H1 (cell line): ENCODE data around the gene ANKRD6. TPM values are rescaled to one million over a fixed set of nuclear protein-coding genes. Genes with fewer than 3 reads are reported as not detected.

ENCODE experiments used
- CTCF ChIA-PET: fragments of 300-600 bp; sonication (Branson Sonifier 250); formaldehyde crosslinking; loops from one replicate; lab custom pipeline; 2021; ENCODE audit not compliant: partially characterized antibody; lab: Charles Lee
- POLR2A ChIA-PET: fragments of 300-600 bp; sonication (Branson Sonifier 250); formaldehyde crosslinking; loops from one replicate; lab custom pipeline; 2021; ENCODE audit warnings: inconsistent platforms; ENCODE audit not compliant: partially characterized antibody; lab: Charles Lee
- DNase-seq, 2 experiments: peaks; one replicate each; pipeline versions ENCODE4 v3.0.0 to v3.0.0-alpha.2; 2010 to 2022; ENCODE audit warnings: low spot score in 2 of 2, low read depth in 1 of 2, mixed read lengths in 1 of 2
- FAIRE-seq: peaks from 2 replicates; lab custom pipeline; 2011; peaks lifted over from hg19 to GRCh38; lab: Jason Lieb, UNC
- H2AFZ ChIP-seq: 2 replicates; pipeline ENCODE4 v1.8.1; 2012; ENCODE audit warnings: low read length, inconsistent platforms
- H2AK5ac ChIP-seq: 2 replicates; pipeline ENCODE4 v1.6.1; 2013; ENCODE audit warnings: low read depth, low read length
- H2BK120ac ChIP-seq: replicated peaks from 2 replicates; pipeline ENCODE3; 2013; ENCODE audit warnings: low read depth, low read length, inconsistent platforms
- H2BK12ac ChIP-seq: 2 replicates; pipeline ENCODE4 v1.6.1; 2013; ENCODE audit warnings: low read depth, low read length
- H2BK15ac ChIP-seq: 2 replicates; pipeline ENCODE4 v1.6.1; 2013; ENCODE audit warnings: low read length
- H2BK20ac ChIP-seq: 2 replicates; pipeline ENCODE4 v1.6.1; 2013; ENCODE audit warnings: low read length
- H2BK5ac ChIP-seq: 2 replicates; pipeline ENCODE4 v1.6.1; 2013; ENCODE audit warnings: low read depth, low read length
- H3K14ac ChIP-seq: 2 replicates; pipeline ENCODE4 v1.6.1; 2013; ENCODE audit warnings: inconsistent platforms; ENCODE audit not compliant: insufficient read length
- H3K18ac ChIP-seq: 2 replicates; pipeline ENCODE4 v1.6.1; 2013; ENCODE audit warnings: low read length; ENCODE audit errors: extremely low read depth
- H3K23ac ChIP-seq: 2 replicates; pipeline ENCODE4 v1.6.1; 2013; ENCODE audit warnings: inconsistent platforms; ENCODE audit not compliant: insufficient read length
- H3K23me2 ChIP-seq: 2 replicates; pipeline ENCODE4 v1.6.1; 2013; ENCODE audit warnings: low read depth, low read length
- H3K27ac ChIP-seq: 2 replicates; pipeline ENCODE4 v1.6.1; 2011; ENCODE audit warnings: low read depth, low read length, inconsistent platforms
- H3K27me3 ChIP-seq, 4 experiments: replicated peaks in 1 of 4; 1 replicate in 1 of 4; 2 replicates in 3 of 4; pipeline versions ENCODE4 v1.6.1 to v1.8.1; 2011 to 2013; ENCODE audit warnings: low read length in 3 of 4, mild to moderate bottlenecking in 3 of 4, inconsistent platforms in 2 of 4, mixed read lengths in 2 of 4, moderate library complexity in 1 of 4; ENCODE audit not compliant: control insufficient read depth in 3 of 4, insufficient read depth in 3 of 4; ENCODE audit errors: extremely low read depth in 1 of 4
- H3K36me3 ChIP-seq, 4 experiments: 2 replicates each; pipeline versions ENCODE4 v1.6.1 to v1.8.1; 2011 to 2013; ENCODE audit warnings: mild to moderate bottlenecking in 4 of 4, low read length in 3 of 4, moderate library complexity in 2 of 4, control low read depth in 1 of 4, inconsistent platforms in 1 of 4; ENCODE audit not compliant: insufficient read depth in 4 of 4, control insufficient read depth in 2 of 4
- H3K4ac ChIP-seq: replicated peaks from 2 replicates; pipeline ENCODE3; 2013; ENCODE audit warnings: low read length, low read depth, mixed read lengths, inconsistent platforms; ENCODE audit not compliant: insufficient read length
- H3K4me1 ChIP-seq, 4 experiments: replicated peaks in 1 of 4; 1 replicate in 1 of 4; 2 replicates in 3 of 4; pipeline versions ENCODE4 v1.6.1 to v1.8.1; 2011 to 2013; ENCODE audit warnings: low read length in 3 of 4, inconsistent platforms in 2 of 4, mixed read lengths in 1 of 4; ENCODE audit not compliant: insufficient read depth in 4 of 4, control insufficient read depth in 3 of 4
- H3K4me2 ChIP-seq, 2 experiments: 2 replicates each; pipeline versions ENCODE4 v1.6.1 to v1.8.1; 2011 to 2013; ENCODE audit warnings: low read depth in 2 of 2, low read length in 2 of 2, control low read depth in 1 of 2, inconsistent platforms in 1 of 2, mild to moderate bottlenecking in 1 of 2; ENCODE audit not compliant: insufficient read depth in 1 of 2
- H3K4me3 ChIP-seq, 4 experiments: fragments of 200-600, 300-600 bp in 1 of 4; sonication (generic), shearing (Covaris generic), sonication (Bioruptor Twin) in 1 of 4; 2 replicates each; pipeline versions ENCODE4 v1.5.1 to v1.8.1; 2011 to 2016; ENCODE audit warnings: low read length in 4 of 4, low read depth in 3 of 4, control low read depth in 2 of 4, inconsistent platforms in 2 of 4, mild to moderate bottlenecking in 2 of 4, mixed read lengths in 1 of 4, moderate library complexity in 1 of 4; ENCODE audit not compliant: insufficient read depth in 2 of 4; ENCODE audit errors: extremely low read depth in 1 of 4
- H3K56ac ChIP-seq: replicated peaks from 2 replicates; pipeline ENCODE3; 2013; ENCODE audit warnings: low read depth, mild to moderate bottlenecking, mixed read lengths, low read length, inconsistent platforms; ENCODE audit not compliant: insufficient read length
- H3K79me1 ChIP-seq: 2 replicates; pipeline ENCODE4 v1.6.1; 2013; ENCODE audit warnings: low read depth, low read length, control low read depth
- H3K79me2 ChIP-seq, 2 experiments: 2 replicates each; pipeline versions ENCODE4 v1.6.1 to v1.8.1; 2012 to 2013; ENCODE audit warnings: low read length in 2 of 2, mild to moderate bottlenecking in 2 of 2, inconsistent platforms in 1 of 2; ENCODE audit not compliant: insufficient read depth in 2 of 2, control insufficient read depth in 1 of 2
- H3K9ac ChIP-seq, 4 experiments: replicated peaks in 1 of 4; 1 replicate in 1 of 4; 2 replicates in 3 of 4; pipeline versions ENCODE4 v1.6.1 to v1.8.1; 2011 to 2013; ENCODE audit warnings: low read depth in 3 of 4, low read length in 3 of 4, control low read depth in 2 of 4, mild to moderate bottlenecking in 2 of 4, moderate library complexity in 2 of 4, inconsistent platforms in 1 of 4; ENCODE audit errors: extremely low read depth in 1 of 4
- H3K9me3 ChIP-seq, 2 experiments: 2 replicates each; pipeline versions ENCODE4 v1.6.1 to v1.8.1; 2012 to 2013; ENCODE audit warnings: mild to moderate bottlenecking in 2 of 2, moderate library complexity in 2 of 2, control low read depth in 1 of 2, inconsistent platforms in 1 of 2, low read depth in 1 of 2, low read length in 1 of 2, mixed read lengths in 1 of 2; ENCODE audit not compliant: insufficient read depth in 2 of 2
- H4K20me1 ChIP-seq, 2 experiments: replicated peaks in 1 of 2; 2 replicates each; pipeline versions ENCODE3 to v1.8.1; 2011 to 2013; ENCODE audit warnings: inconsistent platforms in 2 of 2, low read length in 2 of 2, mild to moderate bottlenecking in 1 of 2; ENCODE audit not compliant: insufficient read depth in 2 of 2, control insufficient read depth in 1 of 2
- H4K5ac ChIP-seq: 2 replicates; pipeline ENCODE4 v1.6.1; 2013; ENCODE audit warnings: low read length, low read depth, mixed read lengths, inconsistent platforms; ENCODE audit not compliant: insufficient read length
- H4K8ac ChIP-seq: 2 replicates; pipeline ENCODE4 v1.8.0; 2013; ENCODE audit warnings: mild to moderate bottlenecking, moderate library complexity, low read length, inconsistent platforms; ENCODE audit not compliant: insufficient read depth; ENCODE audit errors: extremely low read depth
- H4K91ac ChIP-seq: replicated peaks from 2 replicates; pipeline ENCODE3; 2013; ENCODE audit warnings: low read length, mixed read lengths, inconsistent platforms; ENCODE audit not compliant: insufficient read length
- GTF2F1 ChIP-seq: IDR thresholded peaks from 2 replicates; pipeline ENCODE4 v1.6.1; 2012; ENCODE audit warnings: low read depth, low read length, improper control_type of control experiment, borderline replicate concordance
- KDM4A ChIP-seq: IDR thresholded peaks from one replicate; pipeline ENCODE4 v1.7.1; 2012; ENCODE audit warnings: low read depth, mild to moderate bottlenecking, moderate library complexity, low read length, inconsistent platforms; ENCODE audit not compliant: severe bottlenecking
- MAFK ChIP-seq: IDR thresholded peaks from 2 replicates; pipeline ENCODE4 v1.6.1; 2012; ENCODE audit warnings: low read depth, mild to moderate bottlenecking, improper control_type of control experiment, low read length
- NANOG ChIP-seq: IDR thresholded peaks from 2 replicates; pipeline ENCODE4 v1.6.1; 2011; ENCODE audit warnings: low read length, low read depth, mild to moderate bottlenecking, inconsistent platforms; ENCODE audit not compliant: insufficient read depth, poor library complexity, severe bottlenecking
- POU5F1 ChIP-seq: IDR thresholded peaks from 2 replicates; pipeline ENCODE4 v1.6.1; 2011; ENCODE audit warnings: low read depth, mild to moderate bottlenecking, low read length, moderate library complexity
- RXRA ChIP-seq: IDR thresholded peaks from 2 replicates; pipeline ENCODE4 v1.6.1; 2011; ENCODE audit warnings: low read depth, mild to moderate bottlenecking, low read length, moderate library complexity; ENCODE audit not compliant: insufficient read depth
- SIRT6 ChIP-seq: IDR thresholded peaks from one replicate; pipeline ENCODE4 v1.7.1; 2012; ENCODE audit warnings: low read length, inconsistent platforms
- SUZ12 ChIP-seq: fragments of 200-600 bp; sonication (generic); IDR thresholded peaks from 2 replicates; pipeline ENCODE4 v1.6.1; 2012; ENCODE audit warnings: mild to moderate bottlenecking, inconsistent platforms, low read length, moderate library complexity, mixed read lengths
- TCF12 ChIP-seq: IDR thresholded peaks from 2 replicates; pipeline ENCODE4 v1.6.1; 2011; ENCODE audit warnings: low read depth, mild to moderate bottlenecking, low read length
- ZNF274 ChIP-seq: IDR thresholded peaks from 2 replicates; pipeline ENCODE4 v1.7.0; 2012; ENCODE audit warnings: low read length, borderline replicate concordance; ENCODE audit errors: extremely low read depth
- WGBS, 2 experiments: shearing (Covaris generic) in 1 of 2; methylation state at CpG; one replicate each; pipeline versions ENCODE4 v1.1.6 to v1.1.7; 2013 to 2015; ENCODE audit warnings: low lambda C conversion rate in 2 of 2, mixed read lengths in 2 of 2, inconsistent platforms in 1 of 2, low coverage in 1 of 2, missing lambda C conversion rate in 1 of 2; ENCODE audit not compliant: insufficient replicate concordance in 2 of 2, insufficient coverage in 1 of 2, insufficient read length in 1 of 2; ENCODE audit errors: extremely low coverage in 1 of 2, missing lambda C conversion rate in 1 of 2; 5-methylcytosine and 5-hydroxymethylcytosine counted together
- polyA plus RNA-seq, 7 experiments: library from polyadenylated mRNA; depleted of rRNA in 3 of 7; stranded (reverse) in 5 of 7; unstranded in 2 of 7; fragments of >200 nt in 5 of 7; fragments of 200-250 nt in 2 of 7; gene quantifications; 1 replicate in 5 of 7; 2 replicates in 1 of 7; 4 replicates in 1 of 7; pipeline versions ENCODE4 v1.2.1 to v1.2.3, GENCODE V29; 2011 to 2013; ENCODE audit warnings: missing spikeins in 2 of 7, mixed read lengths in 2 of 7
- total RNA-seq: library from RNA; stranded (reverse); fragmentation: NEBNext Ultra II Directional; extraction: Animal tissue kit (Norgen Biotek cat#: 25700); gene quantifications from 2 replicates; pipeline ENCODE4 v1.2.1, GENCODE V29; 2021

ANKRD6 gene
- total and polyA plus RNA-seq, 2 of the 8 experiments (the other 6 are each of a cell fraction or from before 2014, with no cell fraction given) = 5.9 to 12.8 TPM

DNA sequence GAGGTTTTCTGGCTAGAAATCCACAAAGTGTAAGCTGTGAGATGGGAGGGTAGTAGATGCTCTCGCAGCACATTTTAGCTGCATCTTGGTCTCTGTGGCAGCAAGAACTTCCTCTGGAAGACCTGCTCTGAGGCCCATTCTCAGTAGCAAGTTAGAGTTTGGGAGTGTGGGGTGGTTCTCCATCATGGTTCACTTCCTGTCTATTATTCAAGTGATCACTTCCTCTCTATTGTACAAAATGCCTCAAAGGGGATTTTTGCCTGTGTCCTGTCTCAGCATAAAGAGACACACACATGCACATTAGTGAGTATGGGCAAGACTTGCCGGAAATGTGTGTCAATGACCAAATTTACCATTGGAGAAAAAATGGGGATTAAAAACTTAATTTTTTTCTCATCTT, 163.1 kb downstream of the ANKRD6 start:
- Histone ChIP-seq H3K18ac (no peak overlapping the region), H2AK5ac (no peak overlapping the region), H2AFZ (no peak overlapping the region), H3K79me2 (no peaks in the 10 kb centered on the region), H4K91ac (no peak overlapping the region), H3K56ac (no peak overlapping the region), H3K9me3 (no peaks in the 10 kb centered on the region), H2BK12ac (no peak overlapping the region), H3K9ac (no peak overlapping the region), H3K4me1 (no peaks in the 10 kb centered on the region), H3K4ac (no peak overlapping the region), H3K4me3 (no peak overlapping the region), H3K4me2 (no peak overlapping the region), H2BK5ac (no peak overlapping the region), H3K23ac (no peak overlapping the region), H2BK120ac (no peak overlapping the region), H4K20me1 (no peaks in the 10 kb centered on the region), H3K27me3 (0 out of 7 replicates have a peak, but pooled peaks cover 0 to 2% (median 0%) of the 10 kb centered on the region in 4 experiments), H4K5ac (no peak overlapping the region), H2BK20ac (no peak overlapping the region), H3K14ac (no peak overlapping the region), H3K27ac (no peak overlapping the region), H3K36me3 (no peaks in the 10 kb centered on the region), H4K8ac (no peak overlapping the region), H3K23me2 (no peaks in the 10 kb centered on the region), H3K79me1 (no peaks in the 10 kb centered on the region), H2BK15ac (no peak overlapping the region)
- DNase-seq (no peak), FAIRE-seq (no peak)
- CTCF ChIA-PET = interaction anchor here (5.8 kb wide), 1 partner anchor 165 kb away, joined by 34 read pairs; the partner anchor contains the start of gene ANKRD6
- WGBS, 2 experiments = 95% methylated on average over 2 of the region's 2 CpGs; no CpG with 5 or more reads in 1 of the 2 experiments
- POLR2A ChIA-PET = no interaction called here
- TF ChIP-seq KDM4A (no peak), POU5F1 (no peak), MAFK (no peak), NANOG (no peak), SIRT6 (no peak), RXRA (no peak), SUZ12 (no peak), GTF2F1 (no peak), TCF12 (no peak), ZNF274 (no peak)
